Trophoblast cell (in vitro differentiated cells and primary cell): ENCODE data around the gene HES1.

Experiments
- DNase-seq, 2 donors: peaks; one replicate each; pipeline ENCODE4 v3.0.0-alpha.2; 2016
- H2AFZ ChIP-seq: 2 replicates; pipeline ENCODE4 v1.6.1; 2013; ENCODE audit warnings: low read length, moderate library complexity, mild to moderate bottlenecking; ENCODE audit not compliant: insufficient read depth, poor library complexity
- H2AK5ac ChIP-seq: 2 replicates; pipeline ENCODE4 v1.6.1; 2013; ENCODE audit warnings: mild to moderate bottlenecking, low read length
- H2BK120ac ChIP-seq: 2 replicates; pipeline ENCODE4 v1.6.1; 2013; ENCODE audit warnings: low read length, mild to moderate bottlenecking, moderate library complexity; ENCODE audit not compliant: insufficient read depth, poor library complexity
- H2BK12ac ChIP-seq: 2 replicates; pipeline ENCODE4 v1.6.1; 2013; ENCODE audit warnings: mild to moderate bottlenecking, low read length, moderate library complexity
- H2BK5ac ChIP-seq: 2 replicates; pipeline ENCODE4 v1.6.1; 2013; ENCODE audit warnings: low read length, low read depth, moderate library complexity, mild to moderate bottlenecking; ENCODE audit not compliant: poor library complexity
- H3K14ac ChIP-seq: 2 replicates; pipeline ENCODE4 v1.6.1; 2013; ENCODE audit warnings: mild to moderate bottlenecking, low read length
- H3K18ac ChIP-seq: 2 replicates; pipeline ENCODE4 v1.6.1; 2013; ENCODE audit warnings: mild to moderate bottlenecking, low read length
- H3K23ac ChIP-seq: 2 replicates; pipeline ENCODE4 v1.6.1; 2013; ENCODE audit warnings: low read length
- H3K27ac ChIP-seq: 2 replicates; pipeline ENCODE4 v1.5.1; 2013; ENCODE audit warnings: low read depth, mild to moderate bottlenecking, inconsistent platforms, low read length, moderate library complexity
- H3K27me3 ChIP-seq: 2 replicates; pipeline ENCODE4 v1.6.1; 2013; ENCODE audit warnings: inconsistent platforms, mild to moderate bottlenecking, low read length, moderate library complexity; ENCODE audit not compliant: insufficient read depth
- H3K36me3 ChIP-seq, 2 experiments: 1 replicate in 1 of 2; 2 replicates in 1 of 2; pipeline ENCODE4 v1.6.1; 2013; ENCODE audit warnings: low read length in 2 of 2, mild to moderate bottlenecking in 2 of 2, moderate library complexity in 1 of 2; ENCODE audit not compliant: insufficient read depth in 2 of 2, control insufficient read depth in 1 of 2
- H3K4ac ChIP-seq: 2 replicates; pipeline ENCODE4 v1.6.1; 2013; ENCODE audit warnings: low read depth, mild to moderate bottlenecking, low read length, moderate library complexity
- H3K4me1 ChIP-seq, 2 experiments: 1 replicate in 1 of 2; 2 replicates in 1 of 2; pipeline ENCODE4 v1.6.1; 2013; ENCODE audit warnings: low read length in 2 of 2, mild to moderate bottlenecking in 2 of 2, moderate library complexity in 1 of 2; ENCODE audit not compliant: insufficient read depth in 2 of 2, control insufficient read depth in 1 of 2
- H3K4me2 ChIP-seq: 2 replicates; pipeline ENCODE4 v1.6.1; 2013; ENCODE audit warnings: inconsistent platforms, mild to moderate bottlenecking, low read length, moderate library complexity
- H3K4me3 ChIP-seq: 2 replicates; pipeline ENCODE4 v1.5.1; 2013; ENCODE audit warnings: mild to moderate bottlenecking, low read depth, low read length, inconsistent platforms
- H3K79me1 ChIP-seq: one replicate; pipeline ENCODE4 v1.6.1; 2013; ENCODE audit warnings: low read length
- H3K79me2 ChIP-seq: 2 replicates; pipeline ENCODE4 v1.6.1; 2013; ENCODE audit warnings: low read length, mild to moderate bottlenecking; ENCODE audit not compliant: control insufficient read depth, insufficient read depth, poor library complexity
- H3K9ac ChIP-seq: 2 replicates; pipeline ENCODE4 v1.6.1; 2013; ENCODE audit warnings: mild to moderate bottlenecking, low read length
- H3K9me3 ChIP-seq: 2 replicates; pipeline ENCODE4 v1.6.1; 2013; ENCODE audit warnings: low read depth, mild to moderate bottlenecking, control low read depth, inconsistent platforms, low read length; ENCODE audit not compliant: insufficient read depth
- H4K12ac ChIP-seq: 2 replicates; pipeline ENCODE4 v1.6.1; 2013; ENCODE audit warnings: low read depth, mild to moderate bottlenecking, low read length, moderate library complexity
- H4K8ac ChIP-seq: 2 replicates; pipeline ENCODE4 v1.6.1; 2013; ENCODE audit warnings: low read depth, mild to moderate bottlenecking, low read length, moderate library complexity
- H4K91ac ChIP-seq: one replicate; pipeline ENCODE4 v1.6.1; 2013; ENCODE audit warnings: low read depth, mild to moderate bottlenecking, low read length, moderate library complexity
- WGBS: extraction: QIAGEN DNeasy Blood & Tissue Kit; methylation state at CpG from one replicate; pipeline ENCODE4 v1.1.7; 2013; ENCODE audit warnings: missing lambda C conversion rate; ENCODE audit not compliant: insufficient read length, insufficient coverage; ENCODE audit errors: extremely low coverage; 5-methylcytosine and 5-hydroxymethylcytosine counted together

The HES1 gene

GRCh38 chr3:194109192-194109863, 26.6 kb upstream of the HES1 start:
- Histone ChIP-seq H3K27me3 (no peaks in the 10 kb centered on the region), H3K36me3 (no peaks in the 10 kb centered on the region), H3K23ac (no peak overlapping the region), H3K27ac (no peak overlapping the region), H3K79me2 (no peaks in the 10 kb centered on the region), H3K4me3 (no peak overlapping the region), H3K14ac (no peak overlapping the region), H3K9me3 (no peaks in the 10 kb centered on the region), H4K91ac (no peak overlapping the region), H3K4me1 (peaks cover 0 to 3% of the 10 kb centered on the region in 2 experiments), H3K4ac (no peak overlapping the region), H4K12ac (no peak overlapping the region), H2BK12ac (no peak overlapping the region), H2BK5ac (no peak overlapping the region), H3K9ac (no peak overlapping the region), H4K8ac (no peak overlapping the region), H2BK120ac (no peak overlapping the region), H3K79me1 (no peaks in the 10 kb centered on the region), H3K4me2 (no peak overlapping the region), H3K18ac (no peak overlapping the region), H2AK5ac (no peak overlapping the region), H2AFZ (no peak overlapping the region)
- no CpG with 5 or more reads among the region's 3 CpGs for WGBS
- no peak for DNase-seq

- Histone ChIP-seq H3K14ac (no peak overlapping the region), H2AK5ac (no peak overlapping the region), H4K12ac (no peak overlapping the region), H2BK120ac (no peak overlapping the region), H3K4me1 (peaks cover 0 to 3% of the 10 kb centered on the region in 2 experiments), H3K4me3 (no peak overlapping the region), H2BK12ac (no peak overlapping the region), H2AFZ (no peak overlapping the region), H2BK5ac (no peak overlapping the region), H3K9me3 (no peaks in the 10 kb centered on the region), H4K91ac (no peak overlapping the region), H3K79me2 (no peaks in the 10 kb centered on the region), H3K36me3 (no peaks in the 10 kb centered on the region), H3K27ac (no peak overlapping the region), H3K23ac (no peak overlapping the region), H3K4me2 (no peak overlapping the region), H4K8ac (no peak overlapping the region), H3K9ac (no peak overlapping the region), H3K4ac (no peak overlapping the region), H3K79me1 (no peaks in the 10 kb centered on the region), H3K27me3 (no peaks in the 10 kb centered on the region), H3K18ac (no peak overlapping the region)
- no peak for DNase-seq
- no CpG with 5 or more reads among the region's 9 CpGs for WGBS
Measured at GRCh38 chr3:194110483-194110882, 25.5 kb upstream of the HES1 start.

GRCh38 chr3:194111336-194111735, 24.6 kb upstream of the HES1 start:
- Histone ChIP-seq H3K4me3 (no peak overlapping the region), H2BK12ac (no peak overlapping the region), H3K14ac (no peak overlapping the region), H4K91ac (no peak overlapping the region), H2AFZ (no peak overlapping the region), H3K9me3 (no peaks in the 10 kb centered on the region), H3K79me2 (no peaks in the 10 kb centered on the region), H3K9ac (no peak overlapping the region), H3K4me2 (no peak overlapping the region), H3K27me3 (no peaks in the 10 kb centered on the region), H3K4me1 (peaks cover 0 to 3% of the 10 kb centered on the region in 2 experiments), H4K8ac (no peak overlapping the region), H3K79me1 (no peaks in the 10 kb centered on the region), H2BK120ac (no peak overlapping the region), H3K27ac (no peak overlapping the region), H2BK5ac (no peak overlapping the region), H4K12ac (no peak overlapping the region), H3K18ac (no peak overlapping the region), H3K23ac (no peak overlapping the region), H2AK5ac (no peak overlapping the region), H3K36me3 (no peaks in the 10 kb centered on the region), H3K4ac (no peak overlapping the region)
- no CpG with 5 or more reads among the region's 4 CpGs for WGBS
- no peak for DNase-seq

GRCh38 chr3:194112120-194113106, 23.5 kb upstream of the HES1 start:
- Histone ChIP-seq H3K79me1 (no peaks in the 10 kb centered on the region), H3K4me1 (peaks cover 0 to 3% of the 10 kb centered on the region in 2 experiments), H3K9me3 (no peaks in the 10 kb centered on the region), H3K23ac (no peak overlapping the region), H3K27me3 (no peaks in the 10 kb centered on the region), H3K79me2 (no peaks in the 10 kb centered on the region), H3K4ac (no peak overlapping the region), H2BK12ac (no peak overlapping the region), H3K14ac (no peak overlapping the region), H4K91ac (no peak overlapping the region), H2AK5ac (no peak overlapping the region), H3K27ac (no peak overlapping the region), H3K36me3 (no peaks in the 10 kb centered on the region), H2BK5ac (no peak overlapping the region), H4K8ac (no peak overlapping the region), H2BK120ac (no peak overlapping the region), H2AFZ (no peak overlapping the region), H3K9ac (no peak overlapping the region), H3K4me3 (no peak overlapping the region), H3K4me2 (no peak overlapping the region), H4K12ac (no peak overlapping the region), H3K18ac (no peak overlapping the region)
- DNase-seq, result peak; percentile 16 to 35
- no CpG with 5 or more reads among the region's 9 CpGs for WGBS
